GM12878 (cell line): ENCODE data around the gene AP3B1. TPM values are rescaled to one million over a fixed set of nuclear protein-coding genes. Genes with fewer than 3 reads are reported as not detected.

Experiments
- ATAC-seq: fragments of 200-7000 bp; cut with Tn5 transposase; 3 replicates; pipeline ENCODE4 v1.9.1; 2020; ENCODE audit warnings: mild to moderate bottlenecking, moderate library complexity
- BruUV-seq: library from RNA; stranded (reverse); fragments of 400-500 nt; replicated peaks from 2 replicates; lab custom pipeline; 2021; lab: Mats Ljungman, UMichigan
- CTCF ChIA-PET: fragments of 300-600 bp; sonication (Branson Sonifier 250); formaldehyde crosslinking; extraction: SDS; loops from one replicate; lab custom pipeline; 2021; ENCODE audit warnings: inconsistent platforms; lab: Yijun Ruan, JAX
- POLR2A ChIA-PET: fragments of 350-600 bp; formaldehyde crosslinking; extraction: SDS; loops from one replicate; lab custom pipeline; 2021; ENCODE audit warnings: inconsistent platforms; lab: Charles Lee
- RAD21 ChIA-PET: fragments of 300-600 bp; sonication (Branson Sonifier 250); formaldehyde crosslinking; loops from one replicate; lab custom pipeline; 2023; ENCODE audit warnings: antibody characterized with exemption; ENCODE audit not compliant: unreplicated experiment; lab: Charles Lee
- SMC1A ChIA-PET: fragments of 300-600 bp; sonication (Branson Sonifier 250); formaldehyde crosslinking; loops from one replicate; lab custom pipeline; 2023; ENCODE audit not compliant: unreplicated experiment, uncharacterized antibody; lab: Charles Lee
- DNase-seq: peaks from one replicate; pipeline ENCODE4 v3.0.0-alpha.2; 2011; ENCODE audit warnings: low read depth, low spot score
- FAIRE-seq: peaks from 3 replicates; lab custom pipeline; 2011; peaks lifted over from hg19 to GRCh38; lab: Jason Lieb, UNC
- H2AFZ ChIP-seq: 2 replicates; pipeline ENCODE4 v1.6.0; 2011; ENCODE audit warnings: low read depth, low read length, control low read depth; ENCODE audit not compliant: control insufficient read depth
- H3K27ac ChIP-seq: 2 replicates; pipeline ENCODE4 v1.5.1; 2011; ENCODE audit warnings: control low read depth; ENCODE audit not compliant: control insufficient read depth, insufficient read depth
- H3K27me3 ChIP-seq, 2 experiments: replicated peaks in 1 of 2; 2 replicates each; pipeline versions ENCODE4 v1.6.0 to v1.6.1; 2011; ENCODE audit warnings: low read length in 1 of 2; ENCODE audit not compliant: control insufficient read depth in 2 of 2, insufficient read depth in 2 of 2
- H3K36me3 ChIP-seq, 2 experiments: 2 replicates each; pipeline ENCODE4 v1.5.1; 2011; ENCODE audit warnings: low read length in 1 of 2; ENCODE audit not compliant: control insufficient read depth in 2 of 2, insufficient read depth in 2 of 2
- H3K4me1 ChIP-seq: 2 replicates; pipeline ENCODE4 v1.6.1; 2011; ENCODE audit warnings: mild to moderate bottlenecking, low read length, moderate library complexity, mixed read lengths; ENCODE audit not compliant: control insufficient read depth, insufficient read depth
- H3K4me2 ChIP-seq: 2 replicates; pipeline ENCODE4 v1.6.0; 2011; ENCODE audit warnings: control low read depth; ENCODE audit not compliant: control insufficient read depth, insufficient read depth
- H3K4me3 ChIP-seq: fragments of 200-600 bp; sonication (generic); 2 replicates; pipeline ENCODE4 v1.5.1; 2016
- H3K79me2 ChIP-seq: 2 replicates; pipeline ENCODE4 v1.6.0; 2011; ENCODE audit warnings: low read length; ENCODE audit not compliant: control insufficient read depth, insufficient read depth
- H3K9ac ChIP-seq: 2 replicates; pipeline ENCODE4 v1.8.0; 2011; ENCODE audit warnings: low read length, control low read depth, mixed read lengths; ENCODE audit not compliant: control insufficient read depth, insufficient read depth
- H3K9me3 ChIP-seq: replicated peaks from 3 replicates; pipeline ENCODE4 v1.5.1; 2011; ENCODE audit warnings: mild to moderate bottlenecking, low read length; ENCODE audit not compliant: control insufficient read depth, insufficient read depth
- H4K20me1 ChIP-seq: 2 replicates; pipeline ENCODE4 v1.6.0; 2011; ENCODE audit not compliant: control insufficient read depth, insufficient read depth
- CHD1 ChIP-seq: IDR thresholded peaks from 2 replicates; pipeline ENCODE4 v1.6.1; 2012; ENCODE audit warnings: low read depth, low read length, improper control_type of control experiment
- IRF4 ChIP-seq: IDR thresholded peaks from 2 replicates; pipeline ENCODE4 v1.6.1; 2011; ENCODE audit warnings: low read depth, low read length
- POLR2AphosphoS2 ChIP-seq: IDR thresholded peaks from 2 replicates; pipeline ENCODE4 v1.6.1; 2011; ENCODE audit warnings: low read depth, mild to moderate bottlenecking, low read length, improper control_type of control experiment, moderate library complexity
- RELB ChIP-seq: fragments of 450-650 bp; IDR thresholded peaks from 2 replicates; pipeline ENCODE4 v1.6.1; 2017; ENCODE audit warnings: low read depth, mild to moderate bottlenecking, moderate library complexity
- SMARCA5 ChIP-seq: fragments of 450-650 bp; IDR thresholded peaks from 2 replicates; pipeline ENCODE4 v1.6.1; 2017; ENCODE audit warnings: mild to moderate bottlenecking
- SREBF2 ChIP-seq: IDR thresholded peaks from 2 replicates; pipeline ENCODE4 v1.6.1; 2012; ENCODE audit warnings: mild to moderate bottlenecking, low read length
- WGBS: methylation state at CpG from one replicate; pipeline ENCODE4 v1.1.6; 2016; ENCODE audit warnings: low lambda C conversion rate; ENCODE audit not compliant: insufficient replicate concordance, insufficient coverage; ENCODE audit errors: missing lambda C conversion rate; 5-methylcytosine and 5-hydroxymethylcytosine counted together
- in situ Hi-C: fragments of 300-500 bp; cut with MboI; formaldehyde crosslinking; loops from 9 replicates; pipeline ENCODE4 v1.14.3; 2018; ENCODE audit warnings: mixed read lengths
- intact Hi-C: fragments of 100-400 bp; cut with micrococcal nuclease; formaldehyde crosslinking; loops from one replicate; pipeline ENCODE4 v1.14.2; 2022; ENCODE audit not compliant: unreplicated experiment
- polyA plus RNA-seq, 11 experiments: library from polyadenylated mRNA; depleted of rRNA in 4 of 11; unstranded in 6 of 11; stranded (reverse) in 5 of 11; fragments of >200 nt; fragmentation: Nextera tagmentation in 4 of 11; fragmentation: Illumina TruSeq in 1 of 11; extraction: Ambion mirVana in 4 of 11; extraction: Trizol in 1 of 11; gene quantifications; 1 replicate in 1 of 11; 2 replicates in 10 of 11; pipeline versions ENCODE4 v1.2.1 to v1.2.3, GENCODE V29; 2011 to 2016; ENCODE audit warnings: inconsistent platforms in 2 of 11, missing spikeins in 2 of 11, low read depth in 1 of 11
- total RNA-seq, 4 experiments: library from RNA; depleted of rRNA in 3 of 4; stranded (reverse); fragments of >200 nt in 3 of 4; fragmentation: Illumina TruSeq in 1 of 4; extraction: Trizol in 1 of 4; gene quantifications; 2 replicates each; pipeline versions ENCODE4 v1.2.1 to v1.2.3, GENCODE V29; 2013 to 2021

The AP3B1 gene
- total and polyA plus RNA-seq, 10 of the 15 experiments (the other 5 are each of a cell fraction or from before 2014, with no cell fraction given) = 30.9 to 70.8 (median 46.0) TPM

- BruUV-seq = no TSS peak
- ATAC-seq = no peak
- TF ChIP-seq SREBF2 (no peak), RELB (no peak), CHD1 (no peak), IRF4 (no peak), SMARCA5 (no peak), POLR2AphosphoS2 (no peak)
Measured at GRCh38 chr5:78286290-78286689, 8.2 kb downstream of the AP3B1 start.

More at GRCh38 chr5:78286290-78286689, 8.2 kb downstream of the AP3B1 start:
- Histone ChIP-seq H2AFZ (no peak overlapping the region), H3K27me3 (no peaks in the 10 kb centered on the region), H3K79me2 (peaks cover 65% of the 10 kb centered on the region), H4K20me1 (no peaks in the 10 kb centered on the region), H3K4me3 (no peak overlapping the region), H3K9ac (no peak overlapping the region), H3K27ac (no peak overlapping the region), H3K4me2 (no peak overlapping the region), H3K9me3 (no peaks in the 10 kb centered on the region; the same call in 2 of the 3 replicates), H3K36me3 (no peaks in the 10 kb centered on the region), H3K4me1 (no peaks in the 10 kb centered on the region)
- WGBS = 50% methylated on average over 1 of the region's 1 CpG
- FAIRE-seq = no peak
- ChIA-PET POLR2A (no interaction called here), RAD21 (no interaction called here), CTCF (interaction anchor here (1.0 to 1.1 kb wide), 2 partner anchors 9 to 13 kb away, joined by 3 read pairs; no protein-coding TSS in a partner anchor), SMC1A (interaction anchor here (1.0 to 1.4 kb wide), 2 partner anchors 10 to 13 kb away, joined by 4 to 5 read pairs; no protein-coding TSS in a partner anchor)
- in situ Hi-C loops (no loop called here), intact Hi-C loops (no loop called here)
- no peak for DNase-seq
